GM12878 (cell line): ENCODE measurements around the gene KBTBD4. TPM values are rescaled to one million over a fixed set of nuclear protein-coding genes. Genes with fewer than 3 reads are reported as not detected.

Source experiments
- ATF7 ChIP-seq: fragments of 450-650 bp; IDR thresholded peaks from 2 replicates; pipeline ENCODE4 v1.6.1; 2016; ENCODE audit warnings: low read depth, mild to moderate bottlenecking
- BACH1 ChIP-seq: fragments of 450-650 bp; IDR thresholded peaks from 2 replicates; pipeline ENCODE4 v1.6.1; 2017; ENCODE audit warnings: mild to moderate bottlenecking, borderline replicate concordance
- CBX3 ChIP-seq: fragments of 200-600 bp; sonication (generic); IDR thresholded peaks from 2 replicates; pipeline ENCODE4 v1.6.1; 2016; ENCODE audit warnings: low read depth, borderline replicate concordance
- FOXK2 ChIP-seq: fragments of 450-650 bp; IDR thresholded peaks from 2 replicates; pipeline ENCODE4 v1.6.1; 2017; ENCODE audit warnings: mild to moderate bottlenecking, moderate library complexity
- FOXM1 ChIP-seq: IDR thresholded peaks from 2 replicates; pipeline ENCODE4 v1.6.1; 2012; ENCODE audit warnings: low read depth, mild to moderate bottlenecking, inconsistent platforms, low read length, moderate library complexity
- HCFC1 ChIP-seq: fragments of 150-350 bp; IDR thresholded peaks from 2 replicates; pipeline ENCODE4 v1.6.1; 2014; ENCODE audit warnings: low read length
- LARP7 ChIP-seq: fragments of 450-650 bp; IDR thresholded peaks from 2 replicates; pipeline ENCODE4 v1.6.1; 2017; ENCODE audit warnings: mild to moderate bottlenecking
- MXI1 ChIP-seq: fragments of 150-350 bp; IDR thresholded peaks from 2 replicates; pipeline ENCODE4 v1.6.1; 2011; ENCODE audit warnings: low read depth, mild to moderate bottlenecking, inconsistent platforms, low read length, improper control_type of control experiment
- MYB ChIP-seq: fragments of 150-350 bp; IDR thresholded peaks from 2 replicates; pipeline ENCODE4 v1.6.1; 2014; ENCODE audit warnings: mild to moderate bottlenecking, low read depth, low read length, borderline replicate concordance
- NR2F1 ChIP-seq: fragments of 450-650 bp; conservative IDR thresholded peaks from 2 replicates; pipeline ENCODE4 v1.6.1; 2017; ENCODE audit warnings: mild to moderate bottlenecking
- PAX8 ChIP-seq: fragments of 450-650 bp; IDR thresholded peaks from 2 replicates; pipeline ENCODE4 v1.6.1; 2017; ENCODE audit warnings: mild to moderate bottlenecking, moderate library complexity
- RAD21 ChIP-seq: IDR thresholded peaks from 2 replicates; pipeline ENCODE4 v1.6.1; 2011; ENCODE audit warnings: mild to moderate bottlenecking, low read depth, low read length, moderate library complexity; ENCODE audit not compliant: insufficient read depth
- RAD51 ChIP-seq: fragments of 450-650 bp; IDR thresholded peaks from 2 replicates; pipeline ENCODE4 v1.6.1; 2016; ENCODE audit warnings: moderate library complexity, mild to moderate bottlenecking, inconsistent platforms
- RB1 ChIP-seq: fragments of 450-650 bp; formaldehyde crosslinking; IDR thresholded peaks from 2 replicates; pipeline ENCODE4 v1.6.1; 2017; ENCODE audit warnings: mild to moderate bottlenecking, borderline replicate concordance
- RELA ChIP-seq: fragments of 450-650 bp; IDR thresholded peaks from 2 replicates; pipeline ENCODE4 v1.8.0; 2014; ENCODE audit warnings: borderline replicate concordance; ENCODE audit not compliant: partially characterized antibody
- RFX5 ChIP-seq: IDR thresholded peaks from 2 replicates; pipeline ENCODE4 v1.6.1; 2011; ENCODE audit warnings: low read depth, low read length, improper control_type of control experiment
- RUNX3 ChIP-seq: IDR thresholded peaks from 2 replicates; pipeline ENCODE4 v1.6.1; 2012; ENCODE audit warnings: low read length, inconsistent platforms
- SIN3A ChIP-seq: IDR thresholded peaks from 2 replicates; pipeline ENCODE4 v1.6.1; 2012; ENCODE audit warnings: low read depth, low read length, improper control_type of control experiment
- SKIL ChIP-seq: fragments of 450-650 bp; IDR thresholded peaks from 2 replicates; pipeline ENCODE4 v1.6.1; 2017; ENCODE audit warnings: mild to moderate bottlenecking, low read depth, inconsistent platforms; ENCODE audit not compliant: poor library complexity, severe bottlenecking
- SMAD1 ChIP-seq: fragments of 450-650 bp; IDR thresholded peaks from 2 replicates; pipeline ENCODE4 v1.6.1; 2018; ENCODE audit warnings: mild to moderate bottlenecking, low read depth; ENCODE audit not compliant: partially characterized antibody
- SMC3 ChIP-seq: IDR thresholded peaks from 2 replicates; pipeline ENCODE4 v1.6.1; 2011; ENCODE audit warnings: low read length, improper control_type of control experiment, borderline replicate concordance
- TBL1XR1 ChIP-seq: IDR thresholded peaks from 2 replicates; pipeline ENCODE4 v1.6.1; 2012; ENCODE audit warnings: low read depth, low read length, improper control_type of control experiment
- TCF3 ChIP-seq: IDR thresholded peaks from 2 replicates; pipeline ENCODE4 v1.6.1; 2012; ENCODE audit warnings: low read depth, mild to moderate bottlenecking, low read length, borderline replicate concordance; ENCODE audit not compliant: insufficient read depth
- ZNF207 ChIP-seq: fragments of 450-650 bp; IDR thresholded peaks from 2 replicates; pipeline ENCODE4 v1.6.1; 2014; ENCODE audit warnings: antibody characterized with exemption, mild to moderate bottlenecking, borderline replicate concordance
- polyA plus RNA-seq, 11 experiments: library from polyadenylated mRNA; depleted of rRNA in 4 of 11; unstranded in 6 of 11; stranded (reverse) in 5 of 11; fragments of >200 nt; fragmentation: Nextera tagmentation in 4 of 11; fragmentation: Illumina TruSeq in 1 of 11; extraction: Ambion mirVana in 4 of 11; extraction: Trizol in 1 of 11; gene quantifications; 1 replicate in 1 of 11; 2 replicates in 10 of 11; pipeline versions ENCODE4 v1.2.1 to v1.2.3, GENCODE V29; 2011 to 2016; ENCODE audit warnings: inconsistent platforms in 2 of 11, missing spikeins in 2 of 11, low read depth in 1 of 11
- total RNA-seq, 4 experiments: library from RNA; depleted of rRNA in 3 of 4; stranded (reverse); fragments of >200 nt in 3 of 4; fragmentation: Illumina TruSeq in 1 of 4; extraction: Trizol in 1 of 4; gene quantifications; 2 replicates each; pipeline versions ENCODE4 v1.2.1 to v1.2.3, GENCODE V29; 2013 to 2021
- TF ChIP-seq, protein P1 (sequence below): IDR thresholded peaks from 2 replicates; pipeline ENCODE4 v1.6.1; 2011; ENCODE audit warnings: low read depth, low read length, improper control_type of control experiment, borderline replicate concordance

Gene KBTBD4
- total and polyA plus RNA-seq, 10 of the 15 experiments (the other 5 are each of a cell fraction or from before 2014, with no cell fraction given) = 18.4 to 46.4 (median 25.7) TPM

- TF ChIP-seq RFX5 = no peak
- TF ChIP-seq NR2F1 = no peak
- TF ChIP-seq ATF7 = no peak
- peak; percentile 49 for TF ChIP-seq RAD21
- no peak for TF ChIP-seq TBL1XR1
- no peak for TF ChIP-seq MYB
- TF ChIP-seq SMC3 = peak; percentile 41
- no peak for TF ChIP-seq RAD51
- TF ChIP-seq RB1 = no peak
- TF ChIP-seq, protein P1, sequence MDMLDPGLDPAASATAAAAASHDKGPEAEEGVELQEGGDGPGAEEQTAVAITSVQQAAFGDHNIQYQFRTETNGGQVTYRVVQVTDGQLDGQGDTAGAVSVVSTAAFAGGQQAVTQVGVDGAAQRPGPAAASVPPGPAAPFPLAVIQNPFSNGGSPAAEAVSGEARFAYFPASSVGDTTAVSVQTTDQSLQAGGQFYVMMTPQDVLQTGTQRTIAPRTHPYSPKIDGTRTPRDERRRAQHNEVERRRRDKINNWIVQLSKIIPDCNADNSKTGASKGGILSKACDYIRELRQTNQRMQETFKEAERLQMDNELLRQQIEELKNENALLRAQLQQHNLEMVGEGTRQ = no peak
- no peak for TF ChIP-seq FOXK2
- TF ChIP-seq PAX8 = no peak
- TF ChIP-seq TCF3 = 0 out of 2 replicates have a peak, but pooled peaks have one; percentile 14
- TF ChIP-seq CBX3 = no peak
- no peak for TF ChIP-seq ZNF207
- no peak for TF ChIP-seq BACH1
- no peak for TF ChIP-seq SMAD1
- peak; percentile 28; the same call in 1 of the 2 replicates for TF ChIP-seq RUNX3
- TF ChIP-seq FOXM1 = no peak
- peak; percentile 69 for TF ChIP-seq SIN3A
- TF ChIP-seq SKIL = no peak
- TF ChIP-seq RELA = no peak
- TF ChIP-seq MXI1 = peak; percentile 63; the same call in 1 of the 2 replicates
- TF ChIP-seq HCFC1 = no peak
- TF ChIP-seq LARP7 = no peak
Measured at GRCh38 chr11:47551086-47551485, 27.7 kb downstream of the KBTBD4 start (continued).
